ENCODE results near the gene EPG5.

- TF ChIP-seq CTCF (IDR thresholded peaks at IDR 0.05) (no peak), POLR2AphosphoS5 (IDR thresholded peaks at IDR 0.05) (no peak), POLR2A (IDR thresholded peaks at IDR 0.05) (no peak)
Measured at GRCh38 chr18:45844938-45845337, 122.2 kb downstream of the EPG5 start.

Measured in upper lobe of left lung (tissue), 4 donors.